Activated CD4-positive, alpha-beta T cell treated with anti-CD3 and anti-CD28 coated beads, Interleukin-2, Interleukin-6, amounts not matched to agents 100 ng/mL and 50 ng/mL, durations not matched to agents 16 hours and 8 hours (primary cell): ENCODE data around the gene DNAJC3.
"Not testable (repeated sequence)": the region's sequence is repeated elsewhere in the genome, so short reads cannot be mapped to it uniquely, and the experiment has no call there.

Experiments used
- DNase-seq: peaks from one replicate; pipeline ENCODE4 v3.0.0-alpha.2; 2020

Gene DNAJC3

DNA sequence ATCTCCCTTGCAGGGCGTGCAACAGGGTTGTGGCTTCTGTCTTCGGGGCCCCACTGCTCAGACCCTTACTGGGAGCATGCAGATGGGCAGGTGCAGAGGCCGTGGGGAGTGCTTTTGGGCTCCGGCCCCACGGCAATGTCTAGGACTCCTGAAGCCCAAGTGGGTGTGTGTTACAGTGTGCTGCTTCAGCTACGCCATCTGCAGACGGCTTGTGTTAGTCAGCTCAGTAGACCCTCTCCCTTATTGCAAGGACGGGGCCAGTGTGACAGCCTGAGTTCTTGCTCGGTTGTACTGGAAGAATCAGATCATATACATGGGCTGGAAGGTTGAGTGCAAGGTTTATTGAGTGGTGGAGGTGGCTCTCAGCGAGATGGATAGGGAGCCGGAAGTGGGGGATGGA is 39.3 kb downstream of the DNAJC3 start:
- DNase-seq, result no peak

DNA sequence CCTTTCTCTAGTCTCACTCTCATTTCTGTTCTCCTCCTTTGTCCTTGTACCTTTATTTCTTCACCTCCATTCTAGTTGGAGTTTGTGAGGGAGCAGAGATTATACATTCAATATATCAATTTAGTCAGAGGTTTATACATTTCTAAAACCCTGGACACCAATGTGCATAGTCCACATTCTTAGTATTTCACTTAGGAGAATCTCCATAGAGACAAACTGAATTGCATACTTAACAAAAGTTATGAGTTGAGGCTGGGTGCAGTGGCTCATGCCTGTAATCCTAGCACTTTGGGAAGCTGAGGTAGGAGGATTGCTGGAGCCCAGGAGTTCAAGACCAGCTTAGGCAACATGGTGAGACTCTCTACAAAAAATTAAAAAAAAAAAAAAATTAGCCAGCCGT is 45.3 kb downstream of the DNAJC3 start:
- no peak for DNase-seq

DNA sequence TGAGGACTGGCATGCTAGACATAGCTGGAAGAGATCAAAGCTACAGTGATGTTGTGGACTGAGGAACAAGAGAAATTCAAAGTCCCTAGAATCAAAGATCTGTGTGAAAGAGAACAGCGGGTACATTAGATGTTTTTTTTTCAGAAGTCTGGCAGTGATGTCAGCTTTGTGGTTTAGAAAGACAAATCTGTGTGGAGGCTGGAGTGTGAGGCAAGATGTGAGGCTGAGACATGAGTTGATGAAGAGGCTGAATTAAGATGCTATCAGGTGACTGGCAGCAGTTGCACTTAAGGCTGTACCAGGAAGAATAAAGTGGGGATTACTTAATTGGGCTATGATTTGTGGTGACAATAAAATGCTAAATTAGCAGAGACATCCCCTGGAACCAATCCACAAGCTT is 46.5 kb downstream of the DNAJC3 start:
- no peak for DNase-seq

DNA sequence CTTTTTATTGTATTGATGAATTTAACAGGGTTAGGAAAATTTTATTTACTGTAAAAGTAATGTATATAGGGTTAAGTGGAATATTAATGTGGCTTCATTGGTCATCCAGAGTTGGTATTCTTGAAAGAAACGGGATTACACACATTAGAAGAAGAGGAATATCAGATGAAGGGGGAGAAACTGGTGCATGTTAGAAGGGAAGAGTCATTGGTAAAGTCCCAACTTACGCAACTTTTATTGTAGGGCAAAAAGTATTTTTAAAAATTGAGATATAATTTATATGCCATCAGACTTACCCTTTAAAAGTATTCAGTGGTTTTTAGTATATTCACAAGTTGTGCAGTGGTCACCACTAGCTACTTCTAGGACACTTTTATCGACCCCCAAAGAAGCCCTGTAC is 47.3 kb downstream of the DNAJC3 start:
- DNase-seq, result no peak

DNA sequence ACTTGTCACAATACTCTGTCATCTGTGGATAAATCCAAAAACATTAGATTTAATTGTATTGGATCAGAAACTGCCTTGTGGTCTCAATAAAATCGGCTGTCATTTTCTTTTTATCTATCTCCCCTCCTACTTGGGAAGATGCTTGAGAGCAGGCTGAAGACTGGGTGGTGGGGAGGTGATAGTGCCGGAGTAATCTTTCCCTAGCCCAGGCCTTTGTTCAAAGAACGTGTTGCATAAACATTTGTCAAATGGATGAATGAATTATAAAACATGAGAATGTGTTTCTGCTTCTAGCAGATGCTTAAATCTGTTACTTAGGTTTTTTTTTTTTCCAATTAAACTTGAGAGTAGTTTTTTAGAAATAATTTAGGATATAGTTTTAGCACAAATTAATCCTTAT is 49.9 kb downstream of the DNAJC3 start:
- DNase-seq, result no peak

DNA sequence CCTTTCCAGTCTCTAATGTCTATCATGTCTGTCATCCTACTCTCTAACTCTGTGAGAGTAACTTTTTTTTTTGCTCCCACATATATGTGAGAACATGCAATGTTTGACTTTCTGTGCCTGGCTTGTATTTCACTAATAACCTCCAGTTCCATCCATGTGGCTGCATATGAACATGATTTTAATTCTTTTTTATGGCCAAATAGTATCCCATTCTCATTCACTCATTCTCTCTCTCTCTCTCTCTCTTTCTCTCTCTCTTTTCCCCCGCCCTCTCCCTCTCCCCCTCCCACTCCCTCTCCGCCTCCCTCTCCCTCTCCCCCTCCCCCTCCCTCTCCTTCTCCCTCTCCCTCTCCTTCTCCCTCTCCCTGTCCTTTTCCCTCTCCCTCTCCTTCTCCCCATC is 52.0 kb downstream of the DNAJC3 start:
- DNase-seq, result no peak

DNA sequence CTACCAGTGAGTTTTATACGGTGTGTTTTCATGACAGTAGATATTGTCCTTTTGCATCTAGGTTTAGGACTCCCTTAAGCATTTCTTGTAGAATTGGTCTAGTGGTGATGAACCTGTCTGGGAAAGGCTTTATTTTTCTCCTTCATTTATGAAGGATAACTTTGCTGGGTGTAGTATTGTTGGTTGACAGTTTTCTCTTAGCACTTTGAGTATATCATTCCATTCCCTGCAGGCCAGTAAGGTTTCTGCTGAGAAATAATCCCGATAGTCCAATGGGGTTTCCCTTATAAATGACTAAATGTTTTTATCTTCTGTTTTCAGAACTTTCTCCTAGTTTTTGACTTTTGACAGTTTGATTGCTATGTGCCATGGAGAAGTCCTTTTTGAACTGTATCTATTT is 57.2 kb downstream of the DNAJC3 start:
- DNase-seq, result no peak

DNA sequence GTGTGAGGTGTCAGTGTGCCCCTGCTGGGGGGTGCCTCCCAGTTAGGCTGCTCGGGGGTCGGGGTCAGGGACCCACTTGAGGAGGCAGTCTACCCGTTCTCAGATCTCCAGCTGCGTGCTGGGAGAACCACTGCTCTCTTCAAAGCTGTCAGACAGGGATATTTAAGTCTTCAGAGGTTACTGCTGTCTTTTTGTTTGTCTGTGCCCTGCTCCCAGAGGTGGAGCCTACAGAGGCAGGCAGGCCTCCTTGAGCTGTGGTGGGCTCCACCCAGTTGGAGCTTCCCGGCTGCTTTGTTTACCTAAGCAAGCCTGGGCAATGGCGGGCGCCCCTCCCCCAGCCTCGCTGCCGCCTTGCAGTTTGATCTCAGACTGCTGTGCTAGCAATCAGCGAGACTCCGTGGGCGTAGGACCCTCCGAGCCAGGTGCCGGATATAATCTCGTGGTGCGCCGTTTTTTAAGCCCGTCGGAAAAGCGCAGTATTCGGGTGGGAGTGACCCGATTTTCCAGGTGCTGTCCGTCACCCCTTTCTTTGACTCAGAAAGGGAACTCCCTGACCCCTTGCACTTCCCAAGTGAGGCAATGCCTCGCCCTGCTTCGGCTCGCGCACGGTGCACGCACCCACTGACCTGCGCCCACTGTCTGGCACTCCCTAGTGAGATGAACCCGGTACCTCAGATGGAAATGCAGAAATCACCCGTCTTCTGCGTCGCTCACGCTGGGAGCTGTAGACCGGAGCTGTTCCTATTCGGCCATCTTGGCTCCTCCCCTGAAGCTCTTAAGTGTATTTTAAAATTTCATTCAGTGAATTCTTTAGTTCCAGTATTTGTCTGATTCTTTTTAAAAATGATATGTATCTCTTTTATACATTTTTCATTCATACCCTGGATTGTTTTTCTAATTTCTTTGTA is 63.4 kb downstream of the DNAJC3 start:
- not testable (repeated sequence) for DNase-seq

DNA sequence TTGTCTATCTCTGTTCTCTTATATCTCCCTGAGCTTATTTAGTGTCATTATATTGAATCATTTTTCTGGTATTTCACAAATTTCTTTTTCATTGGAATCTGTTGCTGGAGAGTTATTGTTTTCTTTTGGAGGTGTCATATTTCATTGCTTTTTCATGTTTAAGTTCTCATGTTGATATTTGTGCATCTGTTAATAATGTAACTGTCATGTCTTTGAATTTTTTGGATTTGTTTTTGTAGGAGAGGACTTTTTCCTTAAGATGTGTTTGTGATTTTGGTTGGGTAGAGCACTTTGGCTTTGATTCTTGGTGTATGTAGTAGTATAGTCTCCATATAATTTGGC is 64.0 kb downstream of the DNAJC3 start:
- no peak for DNase-seq

DNA sequence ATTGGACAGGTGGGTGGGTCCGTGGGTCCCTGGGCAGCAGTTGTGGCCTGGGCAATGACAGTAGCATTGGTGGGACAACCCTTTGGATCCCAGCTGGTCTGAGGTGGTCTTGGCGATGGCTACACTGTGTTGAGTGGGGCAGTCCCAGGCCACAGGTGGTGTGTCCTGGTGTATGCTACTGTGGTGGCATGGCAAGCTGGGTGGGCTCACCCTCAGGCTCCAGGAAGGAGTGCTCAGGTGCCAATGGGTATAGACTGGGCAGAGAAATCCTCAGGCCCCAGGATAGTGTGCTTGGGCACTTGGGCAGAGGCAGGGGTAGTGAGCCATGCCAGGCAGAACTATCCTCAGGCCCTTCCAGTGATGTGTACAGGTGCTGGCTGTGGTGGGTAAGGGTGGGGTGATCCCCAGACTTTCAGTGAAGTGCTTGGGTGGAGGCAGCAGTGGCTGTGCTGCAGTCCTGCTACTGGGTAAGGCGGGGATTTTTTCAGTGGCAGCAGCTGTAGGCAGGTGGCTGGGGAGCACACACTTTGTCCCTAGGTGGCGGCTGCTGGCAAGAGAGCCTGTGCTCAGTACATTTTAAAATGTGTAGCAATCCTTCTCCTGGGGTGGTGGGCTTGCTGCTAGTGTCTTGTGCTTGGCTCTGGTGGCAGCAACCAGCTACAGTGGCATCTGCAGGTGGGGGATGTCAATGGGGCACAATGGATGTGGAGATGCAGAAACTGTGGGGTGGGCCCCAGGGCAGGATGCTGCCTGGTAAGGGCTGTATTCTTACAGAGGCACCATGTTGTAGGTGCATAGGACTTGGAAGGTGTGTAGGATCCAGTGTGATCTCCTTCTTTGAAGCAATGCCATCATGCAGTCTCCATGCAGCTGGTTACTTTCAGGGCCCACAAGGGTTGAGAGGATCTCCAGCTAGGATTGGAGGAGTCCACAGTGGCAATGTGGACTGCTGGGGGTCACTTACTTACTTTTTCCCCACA is 64.9 kb downstream of the DNAJC3 start:
- no peak for DNase-seq

DNA sequence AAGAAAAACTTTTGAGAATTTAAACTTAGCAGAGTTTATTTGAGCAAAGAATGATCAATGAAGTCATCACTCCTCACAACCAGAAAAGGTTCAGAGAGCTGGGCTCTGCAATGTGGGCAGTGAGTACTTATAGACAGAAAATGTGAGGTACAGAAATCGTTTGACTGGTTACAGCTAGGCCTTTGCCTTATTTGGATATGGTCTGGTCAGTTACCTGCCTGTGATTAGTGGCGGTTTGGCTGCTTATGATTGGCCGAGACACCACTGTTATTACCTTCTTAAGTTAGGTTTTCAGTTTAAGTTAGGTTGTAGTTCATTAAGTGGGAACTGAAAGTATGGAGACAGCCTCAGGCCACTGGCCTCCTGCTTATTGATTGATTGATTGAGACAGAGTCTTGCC is 66.3 kb downstream of the DNAJC3 start:
- no peak for DNase-seq

DNA sequence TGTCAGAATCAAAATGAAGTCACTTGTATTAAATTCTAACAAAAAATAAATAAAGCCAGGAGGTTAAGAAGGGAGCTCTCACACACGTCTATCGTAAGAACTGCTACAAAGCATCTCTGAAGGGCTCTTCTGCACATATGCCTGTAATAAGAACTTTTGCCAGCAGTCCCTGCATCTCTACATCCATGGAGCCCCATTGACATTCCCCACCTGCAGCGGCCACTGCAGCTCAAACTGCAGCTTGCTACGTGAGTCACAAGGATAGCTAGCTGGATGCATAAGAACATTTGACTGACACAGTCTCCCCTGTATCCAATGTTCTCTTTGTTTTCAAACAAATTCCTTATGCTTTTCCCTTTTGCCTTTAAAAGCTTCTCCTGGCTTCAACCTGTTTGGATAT is 68.3 kb downstream of the DNAJC3 start:
- no peak for DNase-seq

DNA sequence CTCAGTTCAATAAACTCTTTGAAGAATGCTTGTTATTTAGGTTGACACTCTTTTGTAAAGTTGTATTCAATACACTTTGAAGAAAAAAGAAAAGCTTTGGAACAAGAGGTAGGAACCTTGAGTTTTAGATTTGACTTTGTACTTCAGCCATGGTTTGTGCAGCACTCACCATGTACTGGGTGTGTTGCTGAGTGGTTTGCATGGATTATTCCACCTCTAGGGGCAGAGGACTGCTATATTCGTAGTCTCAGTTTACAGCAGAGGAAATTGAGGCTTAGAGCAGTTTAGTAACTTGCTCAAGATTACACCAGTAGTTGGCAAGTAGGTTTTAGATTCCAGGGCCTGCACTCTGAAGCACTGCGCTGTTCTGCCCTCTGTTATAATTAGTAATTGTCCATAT is 68.8 kb downstream of the DNAJC3 start:
- DNase-seq, result no peak

DNA sequence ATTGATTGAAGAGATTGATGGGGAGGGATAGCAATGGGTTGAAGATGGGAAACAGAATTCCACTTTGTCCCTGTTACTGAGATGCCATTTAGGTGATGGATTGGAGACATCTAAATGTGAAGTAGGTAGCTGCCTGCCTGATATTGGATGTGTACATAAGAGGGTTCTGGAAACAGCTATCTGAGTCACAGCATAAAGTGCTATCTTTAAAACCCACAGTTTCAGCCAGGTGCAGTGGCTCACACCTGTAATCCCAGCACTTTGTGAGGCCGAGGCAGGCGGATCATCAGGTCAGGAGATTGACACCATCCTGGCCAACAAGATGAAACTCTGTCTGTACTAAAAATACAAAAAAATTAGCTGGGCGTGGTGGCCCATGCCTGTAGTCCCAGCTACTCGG is 72.6 kb downstream of the DNAJC3 start:
- DNase-seq, result no peak

DNA sequence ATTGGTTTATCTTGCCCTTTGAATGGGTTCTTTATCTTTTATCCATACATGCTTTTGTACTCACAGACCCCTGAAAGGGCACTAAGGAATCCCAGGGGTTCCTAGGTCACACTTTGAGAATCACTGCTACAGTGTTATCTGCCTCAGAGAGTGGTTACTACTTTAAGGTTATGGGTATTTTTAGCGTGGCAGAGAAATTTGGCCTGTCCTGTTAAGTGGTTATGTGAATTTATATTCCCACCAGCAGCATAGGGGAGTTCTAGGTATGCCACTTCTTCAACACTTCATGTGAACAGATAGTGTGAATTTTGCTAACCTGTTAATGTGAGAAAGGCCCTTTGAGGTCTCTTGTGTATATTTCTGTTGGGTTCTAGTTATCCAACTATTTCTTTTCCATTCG is 75.7 kb downstream of the DNAJC3 start:
- no peak for DNase-seq

DNA sequence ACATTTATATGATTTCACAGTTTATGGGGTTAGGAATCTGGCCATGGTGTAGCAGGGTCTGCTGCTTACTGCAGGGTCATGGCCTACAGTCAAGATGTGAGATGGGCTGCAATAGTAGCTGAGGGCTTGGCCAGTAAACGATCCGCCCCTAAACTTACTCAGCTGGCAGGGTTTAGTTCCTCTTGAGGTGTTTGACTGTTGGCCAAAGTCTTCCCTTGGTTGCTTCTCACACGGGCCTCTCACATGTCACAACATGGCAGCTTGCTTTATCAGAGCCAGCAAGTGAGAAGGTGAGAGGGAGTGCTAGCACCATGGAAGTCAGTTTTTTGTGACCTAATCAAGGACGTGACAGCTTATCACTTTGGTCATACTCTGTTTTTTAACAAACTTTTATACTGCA is 77.1 kb downstream of the DNAJC3 start:
- DNase-seq, result no peak

DNA sequence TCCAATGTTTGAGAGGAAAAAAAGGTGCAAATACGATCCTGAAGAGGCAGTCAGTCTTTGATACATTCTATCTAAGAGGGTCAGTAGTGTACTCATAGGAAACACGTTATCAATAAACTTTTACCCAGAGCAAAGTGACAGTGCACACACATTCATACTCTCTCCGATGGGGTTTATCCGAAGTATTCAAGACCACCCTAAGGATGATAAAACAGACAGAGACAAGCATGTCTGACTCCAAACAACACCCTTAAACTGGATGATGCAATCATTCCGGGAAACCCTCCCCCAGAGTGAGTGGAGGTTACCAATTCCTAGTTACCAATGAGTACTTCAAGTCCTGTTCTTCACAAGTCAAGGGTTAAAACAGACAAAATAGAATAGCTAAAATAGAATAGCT is 79.1 kb downstream of the DNAJC3 start:
- no peak for DNase-seq

DNA sequence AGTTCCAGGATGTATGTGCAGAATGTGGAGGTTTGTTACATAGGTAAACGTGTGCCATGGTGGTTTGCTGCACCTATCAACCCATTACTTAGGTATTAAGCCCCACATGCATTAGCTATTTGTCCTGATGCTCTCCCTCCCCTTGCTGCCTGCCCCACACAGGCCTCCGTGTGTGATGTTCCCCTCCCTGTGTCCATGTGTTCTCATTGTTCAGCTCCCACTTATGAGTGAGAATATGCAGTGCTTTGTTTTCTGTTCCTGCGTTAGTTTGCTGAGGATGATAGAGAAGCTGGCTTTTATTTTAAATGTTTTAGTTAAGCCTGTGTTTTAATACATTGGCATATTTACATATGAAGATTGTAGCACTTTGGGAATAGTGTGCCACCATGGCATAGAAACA is 85.7 kb downstream of the DNAJC3 start:
- DNase-seq, result not testable (repeated sequence)

DNA sequence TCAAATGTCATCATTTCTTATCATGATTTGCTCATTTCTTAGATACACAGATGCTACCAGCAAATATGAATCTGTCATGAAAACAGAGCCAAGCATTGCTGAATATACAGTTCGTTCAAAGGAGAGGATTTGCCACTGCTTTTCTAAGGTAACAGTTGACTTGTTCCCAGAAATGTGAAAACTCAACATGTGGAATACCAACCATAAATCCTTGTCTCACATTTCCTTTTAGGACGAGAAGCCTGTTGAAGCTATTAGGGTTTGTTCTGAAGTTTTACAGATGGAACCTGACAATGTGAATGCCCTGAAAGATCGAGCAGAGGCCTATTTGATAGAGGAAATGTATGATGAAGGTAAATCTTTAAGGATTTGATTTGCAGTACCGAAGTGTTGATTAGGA is 86.7 kb downstream of the DNAJC3 start:
- no peak for DNase-seq

DNA sequence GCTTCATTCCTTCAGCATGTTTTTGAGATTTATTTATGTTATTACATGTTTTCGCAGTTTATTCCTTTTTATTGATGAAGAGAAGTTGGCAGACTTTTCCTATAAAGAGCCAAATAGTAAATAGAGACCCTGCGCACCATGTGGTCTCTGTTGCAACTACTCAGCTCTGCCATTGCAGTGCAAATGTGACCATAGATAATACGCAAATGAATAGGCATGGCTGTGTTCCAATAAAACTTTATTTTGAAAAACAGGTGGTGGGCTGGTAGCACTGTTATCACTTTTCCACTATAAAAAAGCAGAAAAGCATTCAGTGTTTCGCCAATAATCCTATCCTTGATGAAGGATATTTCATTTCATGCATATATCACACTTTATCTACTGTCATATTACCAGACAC is 95.0 kb downstream of the DNAJC3 start:
- DNase-seq, result no peak

DNA sequence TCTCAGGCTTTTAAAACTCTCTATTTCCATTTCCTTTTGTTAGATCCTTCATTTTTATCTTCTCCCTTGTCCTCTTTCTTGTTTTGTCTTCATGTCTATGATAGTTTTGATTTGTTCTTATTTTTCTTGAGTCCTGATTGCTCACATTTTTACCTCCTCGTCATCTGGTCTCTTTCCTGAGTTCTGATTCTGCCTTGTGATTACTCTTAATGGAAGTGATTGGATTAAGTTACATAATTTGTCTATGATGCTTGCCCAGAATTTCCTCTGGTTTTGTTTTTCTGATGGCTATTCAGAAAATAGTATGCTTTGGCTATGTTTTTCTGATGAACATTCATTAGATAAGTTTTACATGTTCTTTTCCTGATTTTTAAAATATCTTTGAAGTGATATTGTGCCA is 102.6 kb downstream of the DNAJC3 start:
- no peak for DNase-seq

DNA sequence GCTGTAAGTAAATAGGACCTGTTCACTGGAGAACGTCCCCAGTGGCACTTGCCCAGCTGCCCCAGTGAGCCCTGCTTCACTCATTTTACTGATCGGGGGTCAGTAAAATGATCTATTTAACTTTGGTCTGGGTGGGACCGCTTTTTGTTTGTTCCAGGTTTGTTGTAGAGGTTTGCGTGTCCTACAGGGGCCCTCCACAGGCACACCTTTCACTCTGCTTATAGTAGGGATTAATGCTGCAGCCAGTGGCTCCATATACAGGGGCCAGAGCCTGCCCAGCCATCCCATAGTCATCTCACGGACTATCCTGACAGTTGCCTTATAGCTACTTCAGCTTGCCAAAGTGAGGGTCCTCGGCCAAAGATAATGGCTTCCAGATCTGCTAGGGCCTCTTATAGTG is 104.1 kb downstream of the DNAJC3 start:
- DNase-seq, result no peak

DNA sequence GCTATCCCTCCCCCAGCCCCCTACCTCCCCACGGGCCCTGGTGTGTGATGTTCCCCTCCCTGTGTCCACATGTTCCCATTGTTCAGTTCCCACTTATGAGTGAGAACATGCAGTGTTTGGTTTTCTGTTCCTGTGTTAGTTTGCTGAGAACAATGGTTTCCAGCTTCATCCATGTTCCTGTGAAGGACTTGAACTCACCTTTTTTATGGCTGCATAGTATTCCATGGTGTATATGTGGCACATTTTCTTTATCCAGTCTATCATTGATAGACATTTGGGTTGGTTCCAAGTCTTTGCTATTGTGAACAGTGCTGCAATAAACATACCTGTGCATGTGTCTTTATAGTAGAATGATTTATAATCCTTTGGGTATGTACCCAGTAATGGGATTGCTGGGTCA is 105.0 kb downstream of the DNAJC3 start:
- DNase-seq, result not testable (repeated sequence)

DNA sequence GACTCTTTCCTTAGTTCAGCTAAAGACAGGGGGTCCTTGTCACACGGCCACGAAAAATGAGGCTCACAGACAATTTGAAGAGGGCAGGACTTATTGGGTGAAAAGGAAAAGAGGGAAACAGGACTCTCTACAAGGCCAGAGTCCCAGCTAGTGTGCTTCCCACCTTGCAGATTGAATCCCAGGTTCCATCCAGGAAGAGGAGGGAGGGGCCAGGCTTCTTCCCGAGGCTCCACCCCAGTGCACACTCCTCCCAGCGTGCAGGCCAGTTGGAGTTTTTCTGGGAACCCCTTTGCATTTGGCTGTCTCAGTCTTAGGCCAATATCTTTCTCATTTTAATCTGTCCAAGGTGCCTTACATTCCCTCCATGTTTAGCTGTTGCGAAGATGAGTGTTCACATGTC is 106.8 kb downstream of the DNAJC3 start:
- no peak for DNase-seq
